Muscle of leg (tissue), 11 donors: ENCODE measurements around the gene RNH1. TPM values are rescaled to one million over a fixed set of nuclear protein-coding genes. Genes with fewer than 3 reads are reported as not detected.

ENCODE experiments used
- DNase-seq: peaks from one replicate; pipeline ENCODE4 v3.0.0; 2013
- H3K27ac ChIP-seq: one replicate; pipeline ENCODE4 v1.5.1; 2013; ENCODE audit warnings: mild to moderate bottlenecking, low read length, control low read depth
- H3K27me3 ChIP-seq: one replicate; pipeline ENCODE4 v1.6.1; 2013; ENCODE audit warnings: low read length; ENCODE audit not compliant: control insufficient read depth, insufficient read depth
- H3K36me3 ChIP-seq: one replicate; pipeline ENCODE4 v1.6.1; 2013; ENCODE audit warnings: low read length; ENCODE audit not compliant: control insufficient read depth, insufficient read depth
- H3K4me1 ChIP-seq: one replicate; pipeline ENCODE4 v1.6.1; 2013; ENCODE audit warnings: low read length; ENCODE audit not compliant: control insufficient read depth, insufficient read depth
- H3K4me3 ChIP-seq: one replicate; pipeline ENCODE4 v1.5.1; 2013; ENCODE audit warnings: low read length, control low read depth
- H3K9me3 ChIP-seq: replicated peaks from 2 replicates; pipeline ENCODE4 v1.6.1; 2013; ENCODE audit warnings: low read depth, low read length; ENCODE audit not compliant: control insufficient read depth
- WGBS: methylation state at CpG from one replicate; pipeline ENCODE4 v1.1.5; 2013; ENCODE audit warnings: missing lambda C conversion rate; ENCODE audit not compliant: insufficient coverage; 5-methylcytosine and 5-hydroxymethylcytosine counted together
- polyA plus RNA-seq, 8 donors: library from polyadenylated mRNA; unstranded; fragments of 120-200 nt; gene quantifications; one replicate each; pipeline versions ENCODE4 v1.2.1 to v1.2.3, GENCODE V29; 2013; ENCODE audit warnings: inconsistent platforms in 1 of 8, low replicate concordance in 1 of 8; ENCODE audit not compliant: insufficient read length in 8 of 8, insufficient read depth in 1 of 8
- total RNA-seq: library from RNA; stranded (reverse); fragments of 120-200 nt; gene quantifications from one replicate; pipeline ENCODE4 v1.2.4, GENCODE V29; 2013

The RNH1 gene
- total and polyA plus RNA-seq, 9 donors, result 89.5 to 107 (median 99.1) TPM

DNA sequence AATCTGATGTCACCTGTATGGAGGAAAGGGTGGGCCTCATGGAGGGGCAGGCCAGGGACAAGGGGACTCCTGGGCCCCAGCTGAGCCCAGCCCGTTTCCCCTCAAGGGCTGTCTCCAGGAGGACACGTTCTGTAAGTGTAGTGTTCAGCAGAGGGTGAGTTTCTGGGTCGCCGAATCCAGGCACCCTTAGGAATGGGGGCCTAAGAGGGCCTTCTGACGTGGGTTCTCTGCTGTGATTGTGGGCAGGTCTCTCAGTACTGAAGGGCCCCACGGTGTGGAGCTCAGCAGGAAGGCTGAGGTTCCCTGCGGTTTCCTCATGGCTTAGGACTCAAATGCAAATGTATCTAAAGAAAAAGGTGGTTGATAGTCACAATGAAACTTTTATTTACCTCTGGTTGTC lies 50.5 kb downstream of the RNH1 start:
- peaks cover 17% of the 10 kb centered on the region for H3K4me1 ChIP-seq
- no peak overlapping the region for H3K27ac ChIP-seq
- H3K27me3 ChIP-seq, result no peaks in the 10 kb centered on the region
- WGBS, result 80% methylated on average over 6 of the region's 7 CpGs
- DNase-seq, result no peak
- H3K4me3 ChIP-seq, result no peak overlapping the region
- no peaks in the 10 kb centered on the region for H3K9me3 ChIP-seq
- H3K36me3 ChIP-seq, result peaks cover 53% of the 10 kb centered on the region

DNA sequence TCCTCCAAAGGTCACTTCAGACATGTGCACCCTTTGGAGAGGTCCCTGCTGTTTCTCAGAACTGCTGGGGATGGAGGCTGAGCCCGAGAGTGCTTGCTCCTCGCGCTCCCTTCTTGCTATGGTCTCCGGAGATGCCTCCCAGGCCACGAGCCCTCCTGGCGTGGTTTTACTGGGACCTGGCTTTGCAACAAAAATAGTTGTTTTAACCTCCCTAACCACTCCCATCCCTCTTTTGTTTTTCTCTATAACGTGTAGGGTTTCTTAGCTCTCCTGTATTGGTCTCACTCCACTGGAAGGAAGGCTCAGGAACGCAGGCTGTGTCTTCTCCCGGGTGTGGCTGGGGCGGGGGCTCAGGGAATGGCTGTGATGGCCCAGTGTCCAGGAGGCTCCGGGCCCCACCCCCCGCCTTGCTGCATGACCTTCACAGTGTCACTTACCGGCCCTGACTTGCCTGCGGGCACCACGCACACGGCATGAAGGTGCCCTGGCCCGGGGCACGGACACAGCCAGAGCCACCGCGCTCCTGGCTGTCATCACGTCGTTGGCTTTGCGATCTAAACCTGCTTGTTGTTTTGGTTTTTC lies 51.4 kb downstream of the RNH1 start:
- Histone ChIP-seq H3K27me3 (no peaks in the 10 kb centered on the region), H3K9me3 (no peaks in the 10 kb centered on the region), H3K4me1 (peaks cover 21% of the 10 kb centered on the region), H3K4me3 (no peak overlapping the region), H3K36me3 (peaks cover 45% of the 10 kb centered on the region), H3K27ac (no peak overlapping the region)
- no peak for DNase-seq
- 85% methylated on average over 14 of the region's 23 CpGs for WGBS

DNA sequence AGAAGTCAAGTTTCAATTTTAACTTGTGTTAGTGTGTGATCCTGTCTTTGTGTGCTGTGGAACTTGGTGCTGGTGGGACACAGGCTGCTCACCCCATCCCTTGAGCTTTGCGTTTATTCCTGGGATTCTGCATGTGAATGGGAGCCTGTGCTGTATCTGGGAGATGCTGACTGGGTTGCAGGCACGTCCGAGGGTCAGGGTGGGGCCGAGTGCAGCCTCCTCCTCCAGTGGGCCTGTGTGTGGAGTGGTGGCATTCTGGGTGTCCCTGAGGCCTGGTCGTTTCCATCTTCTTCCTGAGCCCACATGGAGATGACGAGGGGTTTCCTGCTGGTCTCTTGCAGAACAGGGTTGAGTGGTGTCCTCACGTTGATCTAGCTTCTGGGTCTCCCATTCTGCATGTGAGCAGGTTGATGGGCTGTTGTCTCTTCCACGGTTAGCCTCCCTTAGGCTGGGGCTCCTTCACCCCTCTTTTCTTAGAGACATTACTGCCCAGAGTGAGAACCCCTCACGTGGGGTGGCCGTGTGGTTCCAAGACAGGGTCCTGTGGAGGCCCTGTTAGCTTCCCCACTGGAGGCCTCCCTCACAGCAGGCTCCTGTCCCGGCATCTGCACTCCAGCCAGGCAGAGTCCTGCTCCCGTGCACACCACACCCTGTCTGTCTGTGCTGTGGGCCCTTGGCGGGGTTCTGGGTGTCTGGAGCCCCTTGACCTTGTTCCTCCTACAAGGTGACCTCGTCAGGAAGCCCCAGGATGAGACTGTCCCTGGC lies 52.1 kb downstream of the RNH1 start:
- peaks cover 14% of the 10 kb centered on the region for H3K4me1 ChIP-seq
- peaks cover 39% of the 10 kb centered on the region for H3K36me3 ChIP-seq
- H3K27ac ChIP-seq, result no peak overlapping the region
- H3K9me3 ChIP-seq, result no peaks in the 10 kb centered on the region
- H3K4me3 ChIP-seq, result no peak overlapping the region
- no peaks in the 10 kb centered on the region for H3K27me3 ChIP-seq
- no peak for DNase-seq
- WGBS, result 65% methylated on average over 9 of the region's 14 CpGs

DNA sequence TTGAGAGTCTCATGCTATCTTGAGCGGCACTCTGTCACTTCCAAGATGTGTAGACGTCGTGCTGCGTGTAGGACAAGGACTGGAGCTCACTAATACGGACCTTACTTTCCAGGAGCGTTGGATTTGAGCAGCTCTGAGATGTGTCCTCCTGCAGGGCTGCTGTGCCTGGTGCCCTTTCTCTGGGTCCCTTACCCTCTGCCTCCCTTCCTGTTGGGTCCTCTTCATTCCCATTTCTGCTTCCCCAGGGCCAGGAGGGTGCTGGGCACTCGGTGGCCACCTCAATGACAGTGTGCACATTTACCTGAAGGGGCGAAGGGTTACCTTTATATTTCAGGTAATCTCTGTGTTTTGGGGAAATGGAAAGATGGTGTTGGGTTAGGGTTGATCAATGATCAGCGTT lies 53.0 kb downstream of the RNH1 start:
- no peak for DNase-seq
- H3K36me3 ChIP-seq, result peaks cover 36% of the 10 kb centered on the region
- H3K27ac ChIP-seq, result no peak overlapping the region
- H3K4me1 ChIP-seq, result peaks cover 23% of the 10 kb centered on the region
- no peak overlapping the region for H3K4me3 ChIP-seq
- 86% methylated on average over 8 of the region's 9 CpGs for WGBS
- no peaks in the 10 kb centered on the region for H3K27me3 ChIP-seq
- H3K9me3 ChIP-seq, result no peaks in the 10 kb centered on the region

DNA sequence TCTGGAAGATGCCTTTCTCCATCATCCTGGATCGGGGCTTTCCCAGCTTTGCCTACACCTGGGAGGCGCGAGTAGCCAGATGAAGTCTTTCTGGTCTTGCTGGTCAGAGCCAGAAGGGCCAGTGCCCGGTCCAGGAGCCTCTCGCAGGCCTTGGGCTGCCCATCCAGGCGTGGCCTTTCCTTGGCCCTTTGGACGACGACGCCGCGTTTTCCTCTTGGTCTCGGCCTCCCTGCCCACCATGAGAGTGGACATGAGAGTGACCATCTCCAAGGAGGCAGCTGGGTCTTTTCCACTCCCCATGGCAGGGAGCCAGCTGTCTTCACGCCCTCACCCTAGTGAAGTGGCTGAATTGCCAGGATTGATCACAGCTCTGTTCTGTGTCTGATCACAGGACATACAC lies 53.5 kb downstream of the RNH1 start:
- no peak for DNase-seq
- 91% methylated on average over 12 of the region's 13 CpGs for WGBS
- no peak overlapping the region for H3K27ac ChIP-seq
- no peaks in the 10 kb centered on the region for H3K27me3 ChIP-seq
- peaks cover 25% of the 10 kb centered on the region for H3K4me1 ChIP-seq
- no peaks in the 10 kb centered on the region for H3K9me3 ChIP-seq
- H3K36me3 ChIP-seq, result peaks cover 36% of the 10 kb centered on the region
- no peak overlapping the region for H3K4me3 ChIP-seq

DNA sequence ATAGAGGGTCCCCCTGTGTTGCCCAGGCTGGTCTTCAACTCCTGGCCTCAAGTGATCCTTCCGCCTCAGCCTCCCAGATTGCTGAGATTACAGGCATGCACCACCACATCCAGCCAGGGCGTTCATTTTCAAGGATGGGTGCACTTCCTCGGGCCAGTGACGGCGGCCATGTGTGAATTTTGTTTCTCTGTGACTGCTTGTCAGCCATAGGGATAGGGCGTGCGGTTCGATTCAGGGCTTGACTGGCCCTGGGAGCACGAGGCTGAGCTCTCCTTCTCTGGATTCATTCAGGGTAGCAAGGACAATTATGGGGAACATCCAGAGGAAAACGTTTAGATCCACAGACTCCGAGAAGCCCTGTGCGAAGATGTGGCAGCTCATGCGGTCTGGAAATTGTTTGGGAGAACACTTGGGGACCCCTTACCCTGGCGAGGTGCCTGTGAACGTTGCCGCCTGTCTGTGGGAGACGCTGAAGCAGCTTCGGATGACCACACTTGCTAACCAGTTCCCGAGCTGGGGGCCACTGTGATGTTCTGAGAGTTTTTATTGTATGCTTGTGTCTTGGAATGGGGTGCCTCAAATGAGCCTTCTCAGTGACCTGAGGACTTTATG lies 54.0 kb downstream of the RNH1 start:
- Histone ChIP-seq H3K36me3 (peaks cover 36% of the 10 kb centered on the region), H3K27ac (no peak overlapping the region), H3K9me3 (no peaks in the 10 kb centered on the region), H3K4me1 (peaks cover 27% of the 10 kb centered on the region), H3K4me3 (no peak overlapping the region), H3K27me3 (no peaks in the 10 kb centered on the region)
- no peak for DNase-seq
- WGBS, result 90% methylated on average over 16 of the region's 19 CpGs

DNA sequence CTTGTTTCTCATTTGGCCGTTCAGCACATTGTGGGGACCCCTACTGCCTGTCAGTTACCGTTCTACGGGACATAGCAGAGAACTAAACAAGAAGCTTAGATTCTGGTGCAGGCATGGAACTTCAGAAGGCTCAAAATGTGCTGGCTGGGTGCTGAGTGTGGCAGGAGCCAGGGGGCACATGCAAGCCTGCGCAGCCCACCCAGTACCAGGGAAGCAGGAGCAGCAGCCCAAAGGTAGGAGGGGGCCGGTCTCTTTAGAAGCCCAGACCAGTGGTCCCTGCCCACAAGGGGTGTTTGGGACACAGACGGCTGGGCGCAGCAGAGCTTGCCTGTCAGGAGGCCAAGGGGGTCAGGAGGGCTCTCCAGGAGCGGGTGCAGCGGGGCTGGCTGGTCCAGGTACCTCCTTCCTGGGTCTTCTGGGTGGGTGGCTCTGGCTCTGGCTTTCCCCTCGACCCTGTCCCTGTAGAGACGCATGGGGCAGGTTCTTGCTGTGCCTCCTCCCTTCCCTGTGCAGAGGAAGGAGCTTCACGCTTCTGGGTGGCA lies 54.8 kb downstream of the RNH1 start:
- H3K27me3 ChIP-seq, result no peaks in the 10 kb centered on the region
- no peak overlapping the region for H3K27ac ChIP-seq
- no peaks in the 10 kb centered on the region for H3K9me3 ChIP-seq
- 84% methylated on average over 12 of the region's 12 CpGs for WGBS
- peaks cover 36% of the 10 kb centered on the region for H3K36me3 ChIP-seq
- peaks cover 30% of the 10 kb centered on the region for H3K4me1 ChIP-seq
- no peak overlapping the region for H3K4me3 ChIP-seq
- no peak for DNase-seq

DNA sequence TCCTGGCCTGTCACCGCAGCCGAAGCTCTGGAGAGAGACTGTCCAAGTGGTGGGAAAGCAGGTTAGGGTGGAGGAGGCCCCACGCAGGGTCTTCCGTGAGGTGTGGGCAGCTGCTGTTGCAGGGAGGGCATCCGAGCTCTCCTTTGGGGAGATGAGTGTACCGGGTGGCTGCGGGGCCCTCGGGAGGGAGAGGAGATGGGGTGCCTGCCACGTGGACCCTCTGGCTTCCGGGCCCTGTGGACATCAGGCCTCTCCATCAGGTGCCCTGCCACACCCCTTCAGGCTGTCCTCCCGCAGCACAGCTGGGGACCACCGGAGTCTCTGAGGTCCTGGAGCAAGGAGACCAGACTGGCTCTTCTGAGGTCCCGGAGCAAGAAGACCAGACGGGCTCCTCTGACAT lies 55.3 kb downstream of the RNH1 start:
- no peaks in the 10 kb centered on the region for H3K27me3 ChIP-seq
- H3K27ac ChIP-seq, result no peak overlapping the region
- H3K4me3 ChIP-seq, result peak overlapping the region; percentile 59
- no peaks in the 10 kb centered on the region for H3K9me3 ChIP-seq
- H3K4me1 ChIP-seq, result peaks cover 32% of the 10 kb centered on the region
- H3K36me3 ChIP-seq, result peaks cover 32% of the 10 kb centered on the region
- no peak for DNase-seq
- WGBS, result 84% methylated on average over 11 of the region's 14 CpGs

DNA sequence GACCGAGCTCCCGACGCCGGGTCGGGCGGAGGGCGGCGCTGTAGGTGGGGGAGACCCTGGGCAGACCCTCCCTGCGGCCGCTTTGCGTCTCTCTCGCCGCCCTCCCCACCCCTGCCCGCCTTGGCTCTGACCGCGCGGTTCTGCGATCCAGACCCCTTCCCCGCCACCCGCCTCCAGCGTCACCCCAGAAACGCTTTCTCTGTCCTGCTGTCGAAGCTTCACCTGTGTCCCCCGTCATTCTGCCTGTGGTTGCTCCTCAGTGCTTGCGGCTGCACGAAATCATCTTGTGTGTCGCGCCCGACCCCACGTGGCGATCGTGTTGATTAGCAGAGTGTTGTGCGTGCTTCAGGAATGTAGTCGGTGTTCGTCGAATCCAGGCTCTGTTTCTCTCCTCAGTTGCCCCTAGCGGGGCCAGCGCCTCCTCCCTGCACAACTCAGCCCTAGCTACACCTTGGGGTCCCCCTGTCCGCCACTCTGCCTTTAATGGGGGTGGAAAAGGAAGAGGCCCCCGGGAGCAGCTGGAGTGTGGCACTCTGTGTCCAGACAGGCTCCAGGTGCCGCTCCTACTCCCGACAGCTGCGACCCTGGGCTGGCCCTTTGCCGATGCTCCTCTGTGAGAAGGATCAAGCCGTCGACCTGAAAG lies 56.1 kb downstream of the RNH1 start:
- 2% methylated on average over 42 of the region's 46 CpGs for WGBS
- peaks cover 32% of the 10 kb centered on the region for H3K36me3 ChIP-seq
- peak overlapping the region; percentile 59 for H3K4me3 ChIP-seq
- peak overlapping the region; percentile 15 for H3K27ac ChIP-seq
- peak; percentile 80 for DNase-seq
- H3K4me1 ChIP-seq, result peaks cover 40% of the 10 kb centered on the region
- no peaks in the 10 kb centered on the region for H3K27me3 ChIP-seq
- no peaks in the 10 kb centered on the region for H3K9me3 ChIP-seq
